Loucy (cell line): ENCODE data around the gene CCDC150.

Experiments used
- H2AFZ ChIP-seq: fragments of 200-600 bp; sonication (generic); 2 replicates; pipeline ENCODE4 v1.6.0; 2016; ENCODE audit warnings: antibody characterized with exemption, mild to moderate bottlenecking, low read length, moderate library complexity
- H3F3A ChIP-seq: fragments of 200-600 bp; 2 replicates; pipeline ENCODE4 v1.6.0; 2016; ENCODE audit warnings: antibody characterized with exemption, low read depth, mild to moderate bottlenecking
- H3K27me3 ChIP-seq: fragments of 200-600 bp; sonication (generic); 2 replicates; pipeline ENCODE4 v1.6.1; 2014; ENCODE audit warnings: low read length, mild to moderate bottlenecking; ENCODE audit not compliant: insufficient read depth, poor library complexity, severe bottlenecking
- H3K36me3 ChIP-seq: fragments of 200-600 bp; sonication (generic); 2 replicates; pipeline ENCODE4 v1.6.1; 2016; ENCODE audit warnings: low read length; ENCODE audit not compliant: insufficient read depth
- H3K4me1 ChIP-seq: fragments of 200-600 bp; sonication (generic); 2 replicates; pipeline ENCODE4 v1.5.1; 2014; ENCODE audit warnings: low read length, mild to moderate bottlenecking; ENCODE audit not compliant: insufficient read depth, poor library complexity, severe bottlenecking
- H3K4me2 ChIP-seq: fragments of 200-600 bp; sonication (generic); 2 replicates; pipeline ENCODE4 v1.6.0; 2014; ENCODE audit warnings: antibody characterized with exemption, low read length, low read depth, mild to moderate bottlenecking; ENCODE audit not compliant: poor library complexity, severe bottlenecking
- H3K4me3 ChIP-seq: fragments of 200-600 bp; sonication (generic); 2 replicates; pipeline ENCODE4 v1.5.1; 2014; ENCODE audit warnings: low read length, mild to moderate bottlenecking, mixed read lengths; ENCODE audit not compliant: poor library complexity, severe bottlenecking
- H3K79me2 ChIP-seq: fragments of 200-600 bp; sonication (generic); 2 replicates; pipeline ENCODE4 v1.6.1; 2014; ENCODE audit warnings: low read length; ENCODE audit not compliant: insufficient read depth
- H3K9ac ChIP-seq: fragments of 200-600 bp; sonication (generic); 2 replicates; pipeline ENCODE4 v1.6.0; 2014; ENCODE audit warnings: mild to moderate bottlenecking, low read depth, low read length, moderate library complexity; ENCODE audit not compliant: poor library complexity, severe bottlenecking
- H3K9me2 ChIP-seq: fragments of 200-600 bp; sonication (generic); replicated peaks from 2 replicates; pipeline ENCODE4 v1.6.1; 2016; ENCODE audit warnings: low read depth, low read length, mixed read lengths
- H3K9me3 ChIP-seq: fragments of 200-600 bp; sonication (generic); 2 replicates; pipeline ENCODE4 v1.6.1; 2014; ENCODE audit warnings: mild to moderate bottlenecking, antibody characterized with exemption, low read length, low read depth; ENCODE audit not compliant: insufficient read depth
- H4K20me1 ChIP-seq: fragments of 200-600 bp; sonication (generic); 2 replicates; pipeline ENCODE4 v1.6.0; 2014; ENCODE audit warnings: antibody characterized with exemption, low read length, mild to moderate bottlenecking; ENCODE audit not compliant: insufficient read depth, poor library complexity, severe bottlenecking
- CTCF ChIP-seq: fragments of 200-600 bp; sonication (generic); conservative IDR thresholded peaks from 2 replicates; pipeline ENCODE4 v1.5.1; 2014; ENCODE audit warnings: mild to moderate bottlenecking, antibody characterized with exemption, low read length
- EZH2phosphoT487 ChIP-seq: fragments of 200-600 bp; IDR thresholded peaks from 2 replicates; pipeline ENCODE4 v1.6.1; 2018; ENCODE audit warnings: antibody characterized with exemption, mild to moderate bottlenecking, moderate library complexity, borderline replicate concordance

The CCDC150 gene

GRCh38 chr2:196638765-196639164 is 750 bp upstream of the CCDC150 start:
- H3K79me2 ChIP-seq = peaks cover 33% of the 10 kb centered on the region; the same call in 1 of the 2 replicates
- H3F3A ChIP-seq = no peaks in the 10 kb centered on the region
- peak overlapping the region; percentile 80 for H3K4me3 ChIP-seq
- no peaks in the 10 kb centered on the region for H3K9me3 ChIP-seq
- H3K4me2 ChIP-seq = peak overlapping the region; percentile 56
- H3K36me3 ChIP-seq = no peaks in the 10 kb centered on the region
- peaks cover 26% of the 10 kb centered on the region for H3K4me1 ChIP-seq
- no peaks in the 10 kb centered on the region for H3K9me2 ChIP-seq
- no peaks in the 10 kb centered on the region for H3K27me3 ChIP-seq
- H3K9ac ChIP-seq = no peak overlapping the region
- H2AFZ ChIP-seq = peak overlapping the region; percentile 99
- no peaks in the 10 kb centered on the region for H4K20me1 ChIP-seq
- no peak for TF ChIP-seq EZH2phosphoT487

GRCh38 chr2:196640031-196640548 is 575 bp downstream of the CCDC150 start:
- TF ChIP-seq EZH2phosphoT487 = no peak
- no peak for TF ChIP-seq CTCF
- H3K9me3 ChIP-seq = no peaks in the 10 kb centered on the region
- H3K4me3 ChIP-seq = peak overlapping the region; percentile 80
- no peaks in the 10 kb centered on the region for H4K20me1 ChIP-seq
- H3K9me2 ChIP-seq = no peaks in the 10 kb centered on the region
- H3K79me2 ChIP-seq = peaks cover 45% of the 10 kb centered on the region; the same call in 1 of the 2 replicates
- no peaks in the 10 kb centered on the region for H3K27me3 ChIP-seq
- H3K4me2 ChIP-seq = peak overlapping the region; percentile 78
- peaks cover 32% of the 10 kb centered on the region for H3K4me1 ChIP-seq
- H3K9ac ChIP-seq = peak overlapping the region; percentile 69
- no peaks in the 10 kb centered on the region for H3K36me3 ChIP-seq
- H3F3A ChIP-seq = no peaks in the 10 kb centered on the region
- H2AFZ ChIP-seq = peak overlapping the region; percentile 88

- no peaks in the 10 kb centered on the region for H3F3A ChIP-seq
- H2AFZ ChIP-seq = no peak overlapping the region
- no peak overlapping the region for H3K4me2 ChIP-seq
- peaks cover 2% of the 10 kb centered on the region for H3K4me1 ChIP-seq
- peaks cover 29% of the 10 kb centered on the region; the same call in 1 of the 2 replicates for H3K36me3 ChIP-seq
- H3K9me3 ChIP-seq = peaks cover 39% of the 10 kb centered on the region
- no peaks in the 10 kb centered on the region for H4K20me1 ChIP-seq
- TF ChIP-seq CTCF = no peak
- TF ChIP-seq EZH2phosphoT487 = no peak
- no peak overlapping the region for H3K4me3 ChIP-seq
- H3K79me2 ChIP-seq = peaks cover 50% of the 10 kb centered on the region; the same call in 1 of the 2 replicates
- H3K9ac ChIP-seq = no peak overlapping the region
- H3K9me2 ChIP-seq = no peaks in the 10 kb centered on the region
- H3K27me3 ChIP-seq = no peaks in the 10 kb centered on the region
Observed at GRCh38 chr2:196649202-196649601, 9.7 kb downstream of the CCDC150 start.
